T-helper 2 cell treated with Interferon-gamma antibody and Interleukin-4, amounts not matched to agents 100 ng/mL and 5 ng/mL, for 36 hours (primary cell): ENCODE measurements around the gene NCAPD2. TPM values are rescaled to one million over a fixed set of nuclear protein-coding genes. Genes with fewer than 3 reads are reported as not detected.
"Not testable (repeated sequence)": the region's sequence is repeated elsewhere in the genome, so short reads cannot be mapped to it uniquely, and the experiment has no call there.

Source experiments
- intact Hi-C: fragments of 100-400 bp; cut with micrococcal nuclease; formaldehyde crosslinking; loops from one replicate; pipeline ENCODE4 v1.15.1; 2023
- total RNA-seq: library from RNA; stranded (reverse); gene quantifications from 2 replicates; pipeline ENCODE4 v1.2.3, GENCODE V29; 2022

NCAPD2 gene
- total RNA-seq, 1 donor from 2014 or later, result 154 TPM

DNA sequence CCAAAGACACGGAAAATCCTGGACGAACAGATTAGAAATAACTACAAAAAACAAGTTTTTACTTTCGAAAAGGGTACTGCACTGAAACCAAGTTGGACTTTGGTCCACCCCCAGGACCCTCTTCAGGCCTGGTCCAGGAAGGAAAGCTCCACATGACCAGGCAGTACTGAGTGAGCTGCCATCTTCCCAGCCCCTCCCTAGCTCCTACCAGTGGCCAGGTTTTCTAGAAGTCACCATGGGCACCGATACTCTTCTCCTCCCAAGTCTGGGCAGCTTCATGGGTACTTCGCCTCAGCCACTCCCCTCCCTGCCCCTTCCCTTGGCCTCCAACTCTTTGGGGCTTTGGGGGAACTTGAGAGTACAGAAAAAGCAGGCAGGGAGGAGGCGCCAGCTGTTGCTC is 30.0 kb upstream of the NCAPD2 start:
- intact Hi-C loops, result loop anchor here (2.0 kb wide), 3 partner anchors 37 to 127 kb away; partner anchors contain the start of gene GAPDH

DNA sequence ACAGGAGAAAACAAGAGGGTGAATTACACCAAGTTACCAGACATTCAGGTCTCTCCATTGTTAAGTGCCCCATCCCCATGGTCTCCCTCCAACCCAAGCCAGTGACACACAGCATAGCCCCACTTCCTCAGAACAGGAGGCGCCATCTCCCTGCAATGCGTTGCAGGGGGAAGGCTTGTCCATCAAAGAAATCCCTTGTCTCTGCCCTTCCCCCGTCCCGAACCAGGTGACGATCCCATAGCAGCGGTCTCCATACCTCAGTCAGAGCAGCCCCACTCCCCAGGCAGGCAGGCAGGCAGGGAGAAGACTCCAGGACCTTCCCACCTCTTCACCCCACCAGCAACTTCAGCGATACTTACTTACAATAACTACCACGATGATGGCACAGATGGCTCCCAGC is 29.4 kb upstream of the NCAPD2 start:
- intact Hi-C loops, result no loop called here

DNA sequence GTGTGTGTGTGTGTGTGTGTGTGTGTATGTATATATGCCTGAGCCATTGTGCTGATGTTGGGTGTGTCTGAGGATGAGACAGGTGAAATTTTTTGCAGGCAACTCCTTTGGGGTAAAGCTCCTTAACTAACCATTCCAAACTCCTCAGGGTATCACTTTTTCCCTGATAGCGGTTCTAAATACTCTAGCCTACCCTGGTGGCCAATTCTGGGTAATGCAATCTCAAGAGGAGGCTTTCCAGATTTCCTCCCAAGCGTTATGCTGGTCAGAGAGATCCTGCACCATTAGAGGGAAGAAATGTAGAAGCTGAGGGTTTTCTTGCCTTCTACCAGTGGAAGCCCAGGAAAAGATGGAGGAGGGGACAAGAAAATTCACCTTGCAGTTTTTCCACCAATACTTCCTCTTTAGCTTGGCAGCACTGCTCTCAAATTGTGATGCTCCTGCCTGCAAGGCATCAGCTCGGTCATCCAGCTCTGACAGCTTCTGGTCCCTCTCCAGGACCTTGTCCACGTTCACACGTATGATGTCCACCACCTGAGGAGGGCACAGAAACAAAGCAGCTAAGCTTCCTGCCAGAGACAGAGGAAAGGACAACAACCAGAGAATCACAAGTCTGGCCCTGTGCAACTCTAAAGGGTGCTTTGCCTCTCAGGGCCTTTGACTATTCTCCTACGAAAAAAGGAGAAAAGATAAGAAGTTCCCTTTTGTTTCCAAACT is 28.3 kb upstream of the NCAPD2 start:
- intact Hi-C loops, result loop anchor here (1.0 kb wide), 1 partner anchor 42 kb away; no protein-coding TSS in a partner anchor

DNA sequence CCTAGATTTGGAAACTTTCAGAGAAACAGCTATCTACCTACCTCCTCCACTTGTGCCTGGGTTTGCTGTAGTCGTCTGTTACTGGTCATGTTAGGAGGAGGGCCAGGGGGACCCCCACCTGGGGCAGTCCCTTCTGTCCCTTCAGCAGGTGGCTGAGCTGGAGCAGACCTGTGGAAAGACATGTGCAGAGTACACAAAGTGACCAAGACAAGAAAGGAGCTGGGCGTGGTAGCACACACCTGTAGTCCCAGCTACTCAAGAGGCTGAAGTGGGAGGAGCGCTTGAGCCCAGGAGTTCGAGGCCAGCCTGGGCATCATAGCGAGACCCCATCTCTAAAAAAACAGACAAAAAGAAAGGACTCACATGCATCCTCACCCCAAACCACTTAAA is 27.7 kb upstream of the NCAPD2 start:
- intact Hi-C loops, result no loop called here

DNA sequence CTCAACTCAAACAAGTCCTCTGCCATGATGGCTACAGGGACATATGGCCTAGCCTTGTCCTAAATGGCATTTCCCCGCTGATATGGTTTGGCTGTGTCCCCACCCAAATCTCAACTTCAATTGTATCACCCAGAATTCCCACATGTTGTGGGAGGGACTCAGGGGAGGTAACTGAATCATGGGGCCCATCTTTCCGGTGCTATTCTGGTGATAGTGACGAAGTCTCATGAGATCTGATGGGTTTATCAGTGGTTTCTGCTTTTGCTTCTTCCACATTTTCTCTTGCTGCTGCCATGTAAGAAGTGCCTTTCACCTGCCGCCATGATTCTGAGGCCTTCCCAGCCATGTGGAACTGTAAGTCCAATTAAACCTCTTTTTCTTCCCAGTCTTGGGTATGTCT is 27.2 kb upstream of the NCAPD2 start:
- intact Hi-C loops, result not testable (repeated sequence)

DNA sequence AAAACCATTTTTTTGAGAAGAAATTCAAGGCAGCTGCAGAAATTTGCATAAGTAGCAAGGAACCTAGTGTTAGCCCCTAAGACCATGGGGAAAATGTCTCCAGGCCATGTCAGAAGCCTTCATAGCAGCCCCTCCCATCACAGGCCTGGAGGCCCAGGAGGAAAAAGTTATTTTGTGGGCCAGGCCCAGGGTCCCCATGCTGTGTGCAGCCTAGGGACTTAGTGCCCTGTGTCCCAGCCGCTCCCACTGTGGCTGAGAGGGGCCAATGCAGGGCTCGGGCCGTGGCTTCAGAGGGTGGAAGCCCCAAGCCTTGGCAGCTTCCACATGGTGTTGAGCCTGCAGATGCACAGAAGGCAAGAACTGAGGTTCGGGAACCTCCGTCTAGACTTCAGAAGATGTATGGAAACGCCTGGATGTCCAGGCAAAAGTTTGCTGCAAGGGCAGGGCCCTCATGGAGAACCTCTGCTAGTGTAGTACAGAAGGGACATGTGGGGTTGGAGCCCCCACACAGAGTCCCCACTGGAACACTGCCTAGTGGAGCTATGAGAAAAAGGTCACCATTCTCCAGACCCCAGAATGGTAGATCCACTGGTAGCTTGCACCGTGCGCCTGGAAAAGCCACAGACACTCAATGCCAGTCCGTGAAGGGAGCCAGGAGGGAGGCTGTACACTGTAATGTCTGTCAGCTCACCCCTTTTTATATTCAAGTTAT is 26.2 kb upstream of the NCAPD2 start:
- intact Hi-C loops, result not testable (repeated sequence)

DNA sequence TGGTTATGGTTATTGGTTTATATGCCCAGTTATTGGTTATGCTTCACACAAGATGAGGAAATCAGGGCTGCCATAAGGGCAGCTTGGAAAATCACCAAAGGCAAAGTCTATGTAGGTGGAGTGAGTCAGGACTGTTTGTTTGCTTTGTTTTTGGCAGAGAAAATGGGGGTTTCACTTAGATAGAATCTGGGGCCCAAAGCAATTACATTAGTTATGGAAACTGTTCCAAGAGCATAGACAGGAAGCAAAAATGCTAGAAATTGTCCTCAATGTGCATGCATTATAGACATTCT is 25.7 kb upstream of the NCAPD2 start:
- intact Hi-C loops, result no loop called here

DNA sequence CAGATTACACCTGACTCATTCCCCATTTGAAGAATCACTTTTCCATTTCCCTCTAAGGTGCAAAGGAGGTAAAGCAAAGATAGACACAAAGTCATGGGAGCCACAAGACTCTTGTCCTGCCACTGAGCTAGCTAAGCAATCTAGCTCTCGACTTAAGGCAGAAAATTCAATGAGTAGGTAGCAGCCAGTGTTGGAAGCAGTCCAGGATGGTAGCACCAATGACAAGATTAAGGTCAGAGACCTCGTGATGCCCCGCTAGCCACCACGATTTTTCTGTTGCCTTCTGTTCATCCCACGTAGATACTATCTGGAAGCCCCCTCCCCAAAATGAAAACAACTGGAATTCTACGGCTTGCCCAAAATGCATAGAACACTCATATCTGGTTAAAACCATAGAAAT is 24.8 kb upstream of the NCAPD2 start:
- intact Hi-C loops, result no loop called here

DNA sequence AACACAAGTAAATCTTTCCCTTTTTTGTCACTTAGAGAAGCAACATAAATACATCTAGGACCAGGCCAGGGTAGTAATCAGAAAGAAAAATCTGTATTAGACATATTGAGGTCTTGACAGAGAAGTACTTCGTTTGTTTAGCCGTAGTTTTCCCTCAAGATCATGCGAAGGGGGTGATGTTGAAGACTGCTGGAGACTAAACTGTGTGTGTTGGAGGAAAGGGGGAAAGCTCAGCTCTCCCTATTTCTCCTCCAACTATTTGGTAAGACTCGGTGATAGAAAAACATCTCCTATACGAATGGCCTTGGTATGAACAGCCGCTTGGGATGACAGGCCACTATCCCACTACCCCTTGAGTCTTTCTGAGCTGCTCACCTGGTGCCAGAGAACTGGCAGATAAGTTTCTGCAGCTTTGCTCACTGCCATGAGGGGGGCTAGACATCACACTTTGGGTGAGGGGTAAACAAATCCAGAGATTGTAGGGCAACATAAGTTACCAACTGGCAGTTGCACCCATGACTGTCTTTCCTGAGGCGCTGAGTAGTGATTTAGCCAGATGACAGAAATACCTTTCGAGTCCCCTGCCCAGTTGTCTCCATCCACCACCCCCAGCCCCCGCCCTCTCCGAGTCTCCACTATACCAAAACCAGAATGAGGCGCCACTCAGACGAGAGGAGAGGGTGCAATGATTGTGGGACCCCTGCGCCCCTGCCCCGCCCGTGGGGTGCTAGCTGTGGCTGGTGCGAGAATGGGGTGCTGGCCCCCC is 24.1 kb upstream of the NCAPD2 start:
- intact Hi-C loops, result loop anchor here (1.0 to 2.0 kb wide), 4 partner anchors 7 to 65 kb away; partner anchors contain the start of genes CD27, GAPDH and MRPL51

DNA sequence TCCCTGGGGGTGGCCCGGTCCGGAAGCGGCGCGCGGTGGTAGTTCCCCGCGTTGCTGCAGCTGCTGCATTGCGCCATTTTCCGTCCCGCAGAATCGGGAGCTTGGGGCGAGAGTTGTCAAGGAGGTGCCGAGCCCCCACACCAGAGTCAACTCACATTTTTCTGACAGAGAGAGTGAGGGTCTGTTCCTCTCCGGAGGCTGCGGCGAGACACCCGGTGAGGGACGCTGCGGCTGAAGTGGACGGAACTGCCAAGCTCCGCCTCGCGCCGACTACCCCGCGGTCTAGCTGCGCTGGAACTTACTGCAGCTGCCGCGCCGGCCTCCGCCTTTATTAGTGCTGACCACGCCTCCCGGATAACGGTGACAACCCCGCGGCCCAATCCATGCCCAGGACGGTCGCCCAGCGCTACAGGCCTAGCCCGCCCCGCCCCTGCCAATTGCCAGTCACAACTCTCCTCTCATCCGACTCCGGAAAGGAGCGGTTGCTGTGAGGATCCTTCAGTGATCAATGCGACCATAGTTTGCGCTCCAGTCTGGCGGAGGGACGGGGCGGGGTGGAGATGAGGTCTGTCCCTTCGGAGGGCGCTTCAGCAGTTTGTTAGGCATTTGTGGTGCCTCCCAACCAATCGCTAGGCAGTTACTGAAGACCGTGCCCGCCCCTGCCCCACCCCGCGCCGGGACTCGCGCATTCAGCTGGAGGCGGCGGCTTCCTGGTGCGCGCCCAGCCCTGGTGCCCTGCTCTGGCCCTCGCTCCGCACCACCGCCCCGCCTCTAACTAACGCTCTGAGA is 23.3 kb upstream of the NCAPD2 start, which contains the start of gene VAMP1:
Gene VAMP1 (minus strand): TSS at position 303 of the 789 bp plus-strand sequence. CDS start 146 bp downstream, at position 157.
- intact Hi-C loops, result loop anchor here (1.0 to 2.0 kb wide), 4 partner anchors 8 to 64 kb away; partner anchors contain the start of genes CD27, GAPDH and MRPL51

DNA sequence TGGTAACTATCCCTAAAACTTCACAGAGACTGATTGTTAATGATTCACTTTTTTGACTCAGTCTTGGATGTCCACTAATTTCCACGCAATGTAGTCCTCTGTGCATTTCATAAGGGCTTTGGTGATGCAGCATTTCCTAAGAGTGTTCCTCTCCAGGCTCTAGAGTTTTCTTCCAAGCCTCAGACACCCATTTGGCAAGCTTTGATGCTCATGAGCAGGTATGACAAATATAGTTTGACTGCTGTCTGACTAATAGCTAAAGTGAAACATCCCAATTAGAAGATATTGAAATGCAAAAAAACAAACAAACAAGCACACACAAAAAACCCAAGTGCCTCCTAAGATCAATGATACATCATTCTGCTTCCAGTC is 21.9 kb upstream of the NCAPD2 start:
- intact Hi-C loops, result loop anchor here (2.0 kb wide), 1 partner anchor 27 kb away; the partner anchor contains the start of gene CD27

DNA sequence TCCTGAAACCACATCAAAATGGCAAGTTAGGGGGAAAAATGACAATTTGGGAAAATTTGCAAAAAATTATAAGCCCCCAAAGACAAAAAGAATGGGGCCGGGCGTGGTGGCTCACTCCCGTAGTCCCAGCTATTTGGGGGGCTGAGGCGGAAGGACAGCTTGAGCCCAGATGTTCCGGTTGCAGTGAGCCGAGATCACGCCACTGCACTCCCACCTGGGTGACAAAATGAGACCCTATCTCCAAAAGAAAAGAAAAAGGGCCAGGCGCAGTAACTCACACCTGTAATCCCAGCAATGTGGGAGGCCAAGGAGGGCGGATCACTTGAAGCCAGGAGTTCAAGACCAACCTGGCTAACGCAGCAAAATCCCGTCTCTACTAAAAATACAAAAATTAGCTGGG is 21.4 kb upstream of the NCAPD2 start:
- intact Hi-C loops, result no loop called here

DNA sequence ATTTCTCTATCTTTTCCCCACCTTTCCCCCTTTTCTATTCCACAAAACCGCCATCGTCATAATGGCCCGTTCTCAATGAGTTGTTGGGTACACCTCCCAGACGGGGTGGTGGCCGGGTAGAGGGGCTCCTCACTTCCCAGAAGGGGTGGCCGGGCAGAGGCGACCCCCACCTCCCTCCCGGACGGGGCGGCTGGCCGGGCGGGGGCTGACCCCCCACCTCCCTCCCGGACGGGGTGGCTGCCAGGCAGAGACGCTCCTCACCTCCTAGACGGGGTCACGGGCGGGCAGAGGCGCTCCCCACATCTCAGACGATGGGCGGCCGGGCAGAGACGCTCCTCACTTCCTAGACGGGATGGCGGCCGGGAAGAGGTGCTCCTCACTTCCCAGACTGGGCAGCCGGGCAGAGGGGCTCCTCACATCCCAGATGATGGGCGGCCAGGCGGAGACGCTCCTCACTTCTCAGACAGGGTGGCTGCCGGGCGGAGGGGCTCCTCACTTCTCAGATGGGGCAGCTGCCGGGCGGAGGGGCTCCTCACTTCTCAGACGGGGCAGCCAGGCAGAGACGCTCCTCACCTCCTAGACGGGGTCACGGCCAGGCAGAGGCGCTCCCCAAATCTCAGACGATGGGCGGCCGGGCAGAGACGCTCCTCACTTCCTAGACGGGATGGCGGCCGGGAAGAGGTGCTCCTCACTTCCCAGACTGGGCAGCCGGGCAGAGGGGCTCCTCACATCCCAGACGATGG is 18.5 kb upstream of the NCAPD2 start:
- intact Hi-C loops, result not testable (repeated sequence)

DNA sequence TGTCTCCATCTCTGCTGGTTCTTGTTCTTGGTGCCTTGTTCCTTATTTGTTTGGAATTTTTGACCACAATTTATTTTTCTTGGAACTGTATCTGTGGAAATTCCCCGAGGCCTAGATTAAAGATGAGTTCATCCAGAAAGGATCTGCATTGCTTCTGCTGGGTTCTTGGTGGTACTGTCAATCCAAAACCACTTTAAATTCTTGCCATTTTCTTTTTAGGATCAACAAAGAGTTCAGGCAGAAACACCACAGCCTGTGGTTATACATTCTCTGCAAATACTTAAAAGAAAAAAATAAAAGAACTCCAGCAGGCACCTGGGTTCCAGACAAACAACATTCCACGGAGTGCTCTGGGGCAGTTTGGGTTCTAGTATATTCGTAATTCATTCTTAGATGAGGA is 17.4 kb upstream of the NCAPD2 start:
- intact Hi-C loops, result no loop called here

DNA sequence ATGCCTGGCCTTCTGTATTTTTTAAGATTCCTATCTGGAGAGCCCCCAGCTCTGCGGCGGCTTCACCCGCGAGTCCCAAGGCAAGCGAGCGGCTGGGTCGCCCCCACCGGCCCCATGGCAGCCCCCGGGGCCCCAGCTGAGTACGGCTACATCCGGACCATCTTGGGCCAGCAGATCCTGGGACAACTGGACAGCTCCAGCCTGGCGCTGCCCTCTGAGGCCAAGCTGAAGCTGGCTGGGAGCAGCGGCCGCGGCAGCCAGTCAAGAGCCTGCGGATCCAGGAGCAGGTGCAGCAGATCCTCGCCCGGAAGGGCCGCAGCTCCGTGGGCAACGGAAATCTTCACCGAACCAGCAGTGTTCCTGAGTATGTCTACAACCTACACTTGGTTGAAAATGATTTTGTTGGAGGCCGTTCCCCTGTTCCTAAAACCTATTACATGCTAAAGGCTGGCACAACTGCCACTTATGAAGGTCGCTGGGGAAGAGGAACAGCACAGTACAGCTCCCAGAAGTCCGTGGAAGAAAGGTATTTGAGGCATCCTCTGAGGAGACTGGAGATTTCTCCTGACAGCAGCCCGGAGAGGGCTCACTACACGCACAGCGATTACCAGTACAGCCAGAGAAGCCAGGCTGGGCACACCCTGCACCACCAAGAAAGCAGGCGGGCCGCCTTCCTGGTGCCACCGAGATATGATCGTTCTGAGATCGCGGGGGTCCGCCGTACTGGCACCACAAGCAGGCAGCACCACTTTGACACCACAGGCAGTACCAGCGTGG is 16.1 kb upstream of the NCAPD2 start:
- intact Hi-C loops, result not testable (repeated sequence)

DNA sequence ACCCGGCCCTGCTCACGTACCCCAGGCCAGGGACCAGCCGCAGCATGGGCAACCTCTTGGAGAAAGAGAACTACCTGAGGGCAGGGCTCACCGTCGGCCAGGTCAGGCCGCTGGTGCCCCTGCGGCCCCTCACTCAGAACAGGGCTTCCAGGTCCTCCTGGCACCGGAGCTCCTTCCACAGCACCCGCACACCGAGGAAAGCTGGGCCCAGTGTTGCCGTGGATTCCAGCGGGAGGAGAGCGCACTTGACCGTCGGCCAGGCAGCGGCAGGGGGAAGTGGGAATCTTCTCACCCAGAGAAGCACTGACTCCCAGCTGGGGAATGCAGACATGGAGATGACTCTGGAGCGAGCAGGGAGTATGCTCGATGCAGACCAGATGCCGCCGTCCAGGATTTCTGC is 15.5 kb upstream of the NCAPD2 start:
- intact Hi-C loops, result no loop called here

DNA sequence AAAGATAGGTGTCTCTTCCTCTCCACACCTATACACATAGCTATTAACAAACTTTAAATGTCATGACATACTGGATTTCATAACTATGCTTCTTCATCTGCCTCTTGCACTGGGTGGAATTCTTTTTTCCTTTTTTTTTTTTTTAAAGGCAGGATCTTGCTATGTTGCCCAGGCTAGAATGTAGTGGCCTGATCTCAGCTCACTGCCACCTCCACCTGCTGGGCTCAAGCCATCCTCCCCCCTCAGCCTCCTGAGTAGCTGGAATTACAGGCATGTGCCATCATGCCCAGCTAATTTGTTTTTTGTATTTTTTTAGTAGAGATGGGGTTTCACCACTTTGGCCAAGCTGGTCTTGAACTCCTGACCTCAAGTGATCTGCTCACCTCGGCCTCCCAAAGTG is 5.7 kb upstream of the NCAPD2 start:
- intact Hi-C loops, result no loop called here

DNA sequence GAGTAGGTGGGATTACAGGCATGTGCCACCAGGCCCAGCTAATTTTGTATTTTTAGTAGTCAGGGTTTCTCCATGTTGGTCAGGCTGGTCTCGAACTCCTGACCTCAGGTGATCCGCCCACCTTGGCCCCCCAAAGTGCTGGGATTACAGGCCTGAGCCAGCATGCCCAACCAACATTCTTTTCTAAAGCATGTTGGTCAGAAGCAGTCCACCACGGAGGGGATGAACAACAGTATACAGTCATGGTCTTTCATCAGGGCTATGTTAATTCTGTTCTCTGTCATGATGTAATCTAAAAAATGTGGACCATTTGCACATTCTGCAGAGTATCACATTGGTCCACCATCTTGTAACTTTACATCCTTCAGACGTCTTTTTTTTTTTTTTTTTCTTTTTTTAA is 4.5 kb upstream of the NCAPD2 start:
- intact Hi-C loops, result no loop called here

DNA sequence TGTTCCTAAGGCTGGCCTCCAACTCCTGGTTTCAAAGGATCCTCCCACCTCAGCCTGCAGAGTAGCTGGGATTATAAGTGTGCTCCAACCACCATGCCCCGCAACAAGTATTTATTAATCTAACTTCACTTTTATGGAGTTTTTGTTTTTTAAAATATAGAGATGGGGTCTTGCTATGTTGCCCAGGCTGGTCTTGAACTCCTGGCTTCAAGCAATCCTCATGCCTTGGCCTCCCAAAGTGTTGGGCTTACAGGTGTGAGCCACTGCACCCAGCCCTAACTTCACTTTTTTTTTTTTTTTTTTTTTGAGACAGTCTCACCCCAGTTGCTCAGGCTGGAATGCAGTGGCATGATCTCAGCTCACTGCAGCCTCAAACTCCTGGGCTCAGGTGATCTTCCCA is 3.2 kb upstream of the NCAPD2 start:
- intact Hi-C loops, result loop anchor here (5.0 kb wide), 1 partner anchor 362 kb away; the partner anchor contains the start of genes CDCA3 and USP5
